Chondrocyte (in vitro differentiated cells): ENCODE results near the gene ELF3. TPM values are rescaled to one million over a fixed set of nuclear protein-coding genes. Genes with fewer than 3 reads are reported as not detected.

Experiments
- DNase-seq: peaks from one replicate; pipeline ENCODE4 v3.0.0; 2021; ENCODE audit warnings: mixed read lengths, low spot score
- H3K27ac Mint-ChIP-seq: one replicate; pipeline ENCODE4 v1.8.0; 2021; ENCODE audit warnings: mild to moderate bottlenecking, moderate library complexity, mixed read lengths; ENCODE audit not compliant: unreplicated experiment
- H3K27me3 Mint-ChIP-seq: 2 replicates; pipeline ENCODE4 v1.8.0; 2021; ENCODE audit warnings: low read depth, mixed read lengths
- H3K36me3 Mint-ChIP-seq: 2 replicates; pipeline ENCODE4 v1.8.0; 2021; ENCODE audit warnings: low read depth, mixed read lengths
- H3K4me1 Mint-ChIP-seq: 2 replicates; pipeline ENCODE4 v1.8.0; 2021; ENCODE audit warnings: low read depth, mild to moderate bottlenecking, mixed read lengths
- H3K4me3 Mint-ChIP-seq: one replicate; pipeline ENCODE4 v1.8.0; 2021; ENCODE audit warnings: mild to moderate bottlenecking, moderate library complexity, mixed read lengths; ENCODE audit not compliant: unreplicated experiment
- H3K9me3 Mint-ChIP-seq: 2 replicates; pipeline ENCODE4 v1.8.0; 2021; ENCODE audit warnings: low read depth, mixed read lengths
- CTCF ChIP-seq: fragments of 200-600 bp; sonication (generic); IDR thresholded peaks from 2 replicates; pipeline ENCODE4 v1.5.0; 2021; ENCODE audit warnings: antibody characterized with exemption, mild to moderate bottlenecking, moderate library complexity
- total RNA-seq: library from RNA; stranded (reverse); gene quantifications from 3 replicates; pipeline ENCODE4 v1.2.1, GENCODE V29; 2021

The ELF3 gene
- total RNA-seq, 1 donor from 2014 or later = 0.40 TPM

GRCh38 chr1:202014915-202015661 lies 4.7 kb downstream of the ELF3 start:
- no peaks in the 10 kb centered on the region for H3K27me3 Mint-ChIP-seq
- no peak for DNase-seq
- no peak for TF ChIP-seq CTCF
- peaks cover 8% of the 10 kb centered on the region for H3K4me1 Mint-ChIP-seq
- no peak overlapping the region for H3K27ac Mint-ChIP-seq
- no peaks in the 10 kb centered on the region for H3K9me3 Mint-ChIP-seq
- H3K36me3 Mint-ChIP-seq = no peaks in the 10 kb centered on the region
- H3K4me3 Mint-ChIP-seq = no peak overlapping the region

- Mint-ChIP-seq H3K27ac (no peak overlapping the region), H3K36me3 (no peaks in the 10 kb centered on the region), H3K9me3 (no peaks in the 10 kb centered on the region), H3K27me3 (no peaks in the 10 kb centered on the region), H3K4me3 (no peak overlapping the region), H3K4me1 (peaks cover 3% of the 10 kb centered on the region)
- TF ChIP-seq CTCF = no peak
- DNase-seq = no peak
Observed at GRCh38 chr1:202015662-202015937, 5.2 kb downstream of the ELF3 start.

GRCh38 chr1:202016022-202016810 lies 5.8 kb downstream of the ELF3 start:
- DNase-seq = no peak
- Mint-ChIP-seq H3K4me3 (no peak overlapping the region), H3K9me3 (no peaks in the 10 kb centered on the region)

GRCh38 chr1:202016811-202017748 lies 6.7 kb downstream of the ELF3 start:
- H3K27ac Mint-ChIP-seq = no peak overlapping the region
- no peaks in the 10 kb centered on the region for H3K9me3 Mint-ChIP-seq
- H3K27me3 Mint-ChIP-seq = no peaks in the 10 kb centered on the region
- no peaks in the 10 kb centered on the region for H3K36me3 Mint-ChIP-seq
- peaks cover 2% of the 10 kb centered on the region for H3K4me1 Mint-ChIP-seq
- H3K4me3 Mint-ChIP-seq = no peak overlapping the region
- DNase-seq = no peak
- TF ChIP-seq CTCF = no peak

More at GRCh38 chr1:202016022-202016810, 5.8 kb downstream of the ELF3 start:
- H3K36me3 Mint-ChIP-seq = no peaks in the 10 kb centered on the region
- H3K27ac Mint-ChIP-seq = no peak overlapping the region
- H3K4me1 Mint-ChIP-seq = peaks cover 2% of the 10 kb centered on the region
- no peaks in the 10 kb centered on the region for H3K27me3 Mint-ChIP-seq
- TF ChIP-seq CTCF = no peak
